Mesendoderm (in vitro differentiated cells): ENCODE results near the gene SRMS.

Source experiments
- DNase-seq: peaks from one replicate; pipeline ENCODE4 v3.0.0; 2013
- H2AK5ac ChIP-seq: 2 replicates; pipeline ENCODE4 v1.6.1; 2013; ENCODE audit warnings: low read length, inconsistent platforms
- H2BK120ac ChIP-seq: 2 replicates; pipeline ENCODE4 v1.6.1; 2013; ENCODE audit warnings: low read depth, mild to moderate bottlenecking, low read length, moderate library complexity, mixed read lengths
- H2BK15ac ChIP-seq: replicated peaks from 2 replicates; pipeline ENCODE4 v1.6.1; 2013; ENCODE audit warnings: low read depth, mild to moderate bottlenecking, moderate library complexity
- H2BK5ac ChIP-seq: 2 replicates; pipeline ENCODE4 v1.6.1; 2013; ENCODE audit warnings: low read length, inconsistent platforms
- H3K18ac ChIP-seq: 2 replicates; pipeline ENCODE4 v1.6.1; 2013; ENCODE audit warnings: mild to moderate bottlenecking, low read length, mixed read lengths
- H3K23ac ChIP-seq: one replicate; pipeline ENCODE4 v1.6.1; 2013; ENCODE audit warnings: low read length
- H3K27ac ChIP-seq: 2 replicates; pipeline ENCODE4 v1.5.1; 2013; ENCODE audit warnings: low read depth, mild to moderate bottlenecking, inconsistent platforms, low read length, moderate library complexity
- H3K27me3 ChIP-seq: 2 replicates; pipeline ENCODE4 v1.6.1; 2013; ENCODE audit warnings: low read length, control low read depth, mild to moderate bottlenecking, inconsistent platforms; ENCODE audit not compliant: insufficient read depth, poor library complexity
- H3K36me3 ChIP-seq: 2 replicates; pipeline ENCODE4 v1.6.1; 2013; ENCODE audit warnings: low read length, inconsistent platforms; ENCODE audit not compliant: control insufficient read depth, insufficient read depth
- H3K4ac ChIP-seq: one replicate; pipeline ENCODE4 v1.6.1; 2013; ENCODE audit warnings: low read depth, mild to moderate bottlenecking, low read length, moderate library complexity
- H3K4me1 ChIP-seq: 2 replicates; pipeline ENCODE4 v1.6.1; 2013; ENCODE audit warnings: low read depth, low read length, inconsistent platforms; ENCODE audit not compliant: control insufficient read depth
- H3K4me2 ChIP-seq: 2 replicates; pipeline ENCODE4 v1.6.1; 2013; ENCODE audit warnings: low read length
- H3K4me3 ChIP-seq: 2 replicates; pipeline ENCODE4 v1.5.1; 2013; ENCODE audit warnings: mild to moderate bottlenecking, low read length
- H3K56ac ChIP-seq: one replicate; pipeline ENCODE4 v1.6.1; 2013; ENCODE audit warnings: low read length
- H3K79me1 ChIP-seq: 2 replicates; pipeline ENCODE4 v1.6.1; 2013; ENCODE audit warnings: low read length, inconsistent platforms
- H3K79me2 ChIP-seq: 2 replicates; pipeline ENCODE4 v1.6.1; 2013; ENCODE audit warnings: mild to moderate bottlenecking, low read length; ENCODE audit not compliant: control insufficient read depth, insufficient read depth
- H3K9ac ChIP-seq: 2 replicates; pipeline ENCODE4 v1.6.1; 2013; ENCODE audit warnings: low read length, inconsistent platforms
- H4K5ac ChIP-seq: one replicate; pipeline ENCODE4 v1.6.1; 2013; ENCODE audit warnings: low read length
- H4K8ac ChIP-seq: one replicate; pipeline ENCODE4 v1.6.1; 2013; ENCODE audit warnings: low read depth, mild to moderate bottlenecking, control low read depth, low read length, moderate library complexity
- WGBS: extraction: QIAGEN DNeasy Blood & Tissue Kit; methylation state at CpG from one replicate; pipeline ENCODE4 v1.1.7; 2013; ENCODE audit warnings: low lambda C conversion rate, missing lambda C conversion rate; ENCODE audit not compliant: insufficient coverage; ENCODE audit errors: extremely low coverage; 5-methylcytosine and 5-hydroxymethylcytosine counted together

SRMS gene

DNA sequence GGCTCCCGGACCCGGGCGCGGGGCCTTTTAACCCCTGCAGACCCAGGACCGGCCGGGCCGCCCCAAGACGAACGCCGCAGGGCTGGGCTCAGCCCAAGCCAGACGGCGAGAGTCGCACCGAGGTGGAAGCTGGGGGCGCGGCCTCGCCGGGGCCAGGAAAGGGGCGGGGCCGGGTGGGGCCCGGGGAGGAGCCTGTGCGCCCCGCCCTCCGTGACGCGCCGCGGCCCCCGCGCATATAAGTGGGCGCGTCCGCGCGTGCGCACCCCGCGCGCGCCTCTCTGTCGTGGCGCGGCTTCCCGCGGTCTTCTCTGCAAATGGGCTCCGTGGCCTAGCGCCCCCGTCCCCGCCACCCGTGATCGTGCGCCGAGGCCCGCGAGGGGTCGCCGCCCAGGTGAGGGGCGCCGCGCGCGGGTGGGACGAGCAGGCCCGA lies 27.0 kb downstream of the SRMS start, which contains the start of gene PPDPF:
TSS of gene PPDPF (plus strand) at position 262 of the 430 bp plus-strand sequence. CDS start 544 bp downstream, outside the sequence.
- H3K56ac ChIP-seq, result peak within 1 kb of the TSS; percentile 95
- H2BK15ac ChIP-seq, result no peak within 1 kb of the TSS
- peak within 1 kb of the TSS; percentile 82 for H3K4me3 ChIP-seq
- H3K27me3 ChIP-seq, result no peaks in the 10 kb centered on the region
- H3K79me2 ChIP-seq, result peaks cover 4% of the 10 kb centered on the region
- H4K8ac ChIP-seq, result no peak within 1 kb of the TSS
- peak within 1 kb of the TSS; percentile 96 for H3K4me2 ChIP-seq
- no peak within 1 kb of the TSS for H3K23ac ChIP-seq
- no peak within 1 kb of the TSS for H4K5ac ChIP-seq
- H3K18ac ChIP-seq, result peak within 1 kb of the TSS; percentile 62
- DNase-seq, result peak; percentile 84
- peak within 1 kb of the TSS; percentile 1 for H3K4ac ChIP-seq
- no peak within 1 kb of the TSS for H2BK5ac ChIP-seq
- peaks cover 12% of the 10 kb centered on the region for H3K79me1 ChIP-seq
- peak within 1 kb of the TSS; percentile 36 for H3K27ac ChIP-seq
- no peaks in the 10 kb centered on the region for H3K36me3 ChIP-seq
- no CpG with 5 or more reads among the region's 64 CpGs for WGBS
- H2BK120ac ChIP-seq, result no peak within 1 kb of the TSS
- no peak within 1 kb of the TSS for H2AK5ac ChIP-seq
- no peaks in the 10 kb centered on the region for H3K4me1 ChIP-seq
- peak within 1 kb of the TSS; percentile 97 for H3K9ac ChIP-seq

- no peak overlapping the region for H3K4ac ChIP-seq
- peak overlapping the region; percentile 85 for H3K56ac ChIP-seq
- H3K9ac ChIP-seq, result peak overlapping the region; percentile 79
- no peak overlapping the region for H3K23ac ChIP-seq
- H4K5ac ChIP-seq, result no peak overlapping the region
- DNase-seq, result no peak
- WGBS, result no CpG with 5 or more reads among the region's 72 CpGs
- H3K4me3 ChIP-seq, result peak overlapping the region; percentile 27
- peaks cover 12% of the 10 kb centered on the region for H3K79me1 ChIP-seq
- no peak overlapping the region for H4K8ac ChIP-seq
- H2BK15ac ChIP-seq, result no peak overlapping the region
- peak overlapping the region; percentile 74 for H3K4me2 ChIP-seq
- H2AK5ac ChIP-seq, result no peak overlapping the region
- no peaks in the 10 kb centered on the region for H3K36me3 ChIP-seq
- no peaks in the 10 kb centered on the region for H3K4me1 ChIP-seq
- no peak overlapping the region for H2BK5ac ChIP-seq
- H3K79me2 ChIP-seq, result peaks cover 4% of the 10 kb centered on the region
- peak overlapping the region; percentile 34 for H3K18ac ChIP-seq
- H3K27ac ChIP-seq, result peak overlapping the region; percentile 36
- H2BK120ac ChIP-seq, result no peak overlapping the region
- H3K27me3 ChIP-seq, result no peaks in the 10 kb centered on the region
Observed at GRCh38 chr20:63519668-63520503, 27.7 kb downstream of the SRMS start.

DNA sequence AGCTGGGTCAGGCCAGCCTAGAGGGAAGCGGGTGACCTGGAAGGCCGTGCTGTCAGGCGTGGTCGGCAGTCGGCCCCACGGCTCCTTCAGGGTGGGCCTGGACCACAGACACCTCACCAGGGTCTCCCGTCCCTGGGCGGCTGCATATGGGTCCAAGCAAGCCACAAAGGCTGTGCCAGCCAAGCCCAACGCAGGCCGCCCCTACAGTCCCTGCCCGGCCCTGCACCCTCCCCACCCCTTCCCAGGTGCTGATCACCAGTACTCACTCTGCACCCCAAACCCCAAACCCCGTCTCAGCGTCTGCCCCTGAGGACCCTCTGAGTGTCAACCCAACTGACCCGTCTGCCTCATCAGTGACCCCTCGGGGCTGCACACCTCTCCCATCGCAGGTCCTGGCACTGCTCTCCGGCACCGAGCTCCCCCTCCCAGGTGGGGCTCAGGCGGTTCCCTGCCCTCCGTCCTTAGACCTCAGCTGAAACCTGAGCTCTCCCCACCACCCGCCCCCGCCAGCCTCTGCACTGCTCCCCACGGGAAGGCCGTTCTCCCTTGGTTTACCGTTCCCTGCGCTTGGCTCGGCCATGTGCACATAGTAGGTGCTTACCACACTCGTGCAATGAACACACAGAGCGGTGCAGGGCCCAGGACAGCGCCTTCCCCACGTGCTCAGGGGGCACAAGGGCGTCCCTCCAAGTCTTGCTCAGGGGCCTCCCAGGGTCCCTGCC lies 28.4 kb downstream of the SRMS start:
- peaks cover 12% of the 10 kb centered on the region for H3K79me1 ChIP-seq
- no peak overlapping the region for H4K5ac ChIP-seq
- no CpG with 5 or more reads among the region's 32 CpGs for WGBS
- H2AK5ac ChIP-seq, result no peak overlapping the region
- H3K27ac ChIP-seq, result no peak overlapping the region
- no peak overlapping the region for H3K4me3 ChIP-seq
- no peak overlapping the region for H2BK15ac ChIP-seq
- H3K23ac ChIP-seq, result no peak overlapping the region
- no peak overlapping the region for H3K4ac ChIP-seq
- no peaks in the 10 kb centered on the region for H3K27me3 ChIP-seq
- H3K56ac ChIP-seq, result peak overlapping the region; percentile 85
- H3K79me2 ChIP-seq, result peaks cover 4% of the 10 kb centered on the region
- DNase-seq, result no peak
- H3K36me3 ChIP-seq, result no peaks in the 10 kb centered on the region
- peak overlapping the region; percentile 74 for H3K4me2 ChIP-seq
- H2BK5ac ChIP-seq, result no peak overlapping the region
- no peak overlapping the region for H3K18ac ChIP-seq
- H2BK120ac ChIP-seq, result no peak overlapping the region
- H3K4me1 ChIP-seq, result no peaks in the 10 kb centered on the region
- peak overlapping the region; percentile 79 for H3K9ac ChIP-seq
- H4K8ac ChIP-seq, result no peak overlapping the region

DNA sequence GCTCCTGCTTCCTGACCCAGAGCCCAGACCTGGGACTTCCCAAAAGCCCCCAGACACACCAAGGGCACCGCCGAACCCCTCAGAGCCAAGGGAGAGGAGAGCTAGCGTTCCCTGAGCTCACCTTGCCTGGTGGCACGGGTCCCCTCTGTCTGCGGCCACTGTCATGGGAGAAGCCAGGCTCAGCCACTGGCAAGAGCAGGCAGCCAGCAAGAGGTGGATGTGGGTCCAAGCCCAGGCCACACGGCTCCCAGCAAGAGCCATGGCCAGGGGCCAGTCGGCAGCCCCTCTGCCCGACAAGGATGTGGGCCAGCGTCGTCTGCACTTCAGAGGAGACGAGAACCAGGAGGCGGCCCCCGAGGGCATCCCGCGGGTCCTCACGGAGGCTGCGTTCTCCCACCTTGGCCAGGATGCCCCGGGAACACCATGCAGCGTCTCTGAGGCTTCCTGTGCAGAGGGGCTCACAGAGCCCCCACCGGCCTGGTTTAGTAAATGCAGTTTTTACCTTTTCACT lies 29.1 kb downstream of the SRMS start:
- Histone ChIP-seq H3K79me1 (peaks cover 12% of the 10 kb centered on the region), H3K27ac (no peak overlapping the region), H3K4me1 (no peaks in the 10 kb centered on the region), H3K56ac (no peak overlapping the region), H2AK5ac (no peak overlapping the region), H3K4me3 (no peak overlapping the region), H3K4ac (no peak overlapping the region), H2BK5ac (no peak overlapping the region), H3K27me3 (no peaks in the 10 kb centered on the region), H3K4me2 (no peak overlapping the region), H4K5ac (no peak overlapping the region), H3K18ac (no peak overlapping the region), H3K36me3 (no peaks in the 10 kb centered on the region), H2BK120ac (no peak overlapping the region), H3K79me2 (peaks cover 4% of the 10 kb centered on the region), H3K9ac (no peak overlapping the region), H3K23ac (no peak overlapping the region), H2BK15ac (no peak overlapping the region), H4K8ac (no peak overlapping the region)
- peak; percentile 57 for DNase-seq
- WGBS, result no CpG with 5 or more reads among the region's 20 CpGs

GRCh38 chr20:63517376-63518309 lies 29.9 kb downstream of the SRMS start:
- no peak overlapping the region for H4K5ac ChIP-seq
- no peaks in the 10 kb centered on the region for H3K27me3 ChIP-seq
- no peak overlapping the region for H4K8ac ChIP-seq
- no peak overlapping the region for H3K56ac ChIP-seq
- no peak overlapping the region for H3K4ac ChIP-seq
- H2BK5ac ChIP-seq, result no peak overlapping the region
- H3K4me2 ChIP-seq, result no peak overlapping the region
- WGBS, result no CpG with 5 or more reads among the region's 32 CpGs
- H3K9ac ChIP-seq, result no peak overlapping the region
- no peak overlapping the region for H2AK5ac ChIP-seq
- H3K4me3 ChIP-seq, result no peak overlapping the region
- H2BK120ac ChIP-seq, result no peak overlapping the region
- peaks cover 4% of the 10 kb centered on the region for H3K79me2 ChIP-seq
- H3K27ac ChIP-seq, result no peak overlapping the region
- H2BK15ac ChIP-seq, result no peak overlapping the region
- DNase-seq, result no peak
- peaks cover 11% of the 10 kb centered on the region for H3K79me1 ChIP-seq
- no peak overlapping the region for H3K23ac ChIP-seq
- H3K4me1 ChIP-seq, result no peaks in the 10 kb centered on the region
- H3K36me3 ChIP-seq, result no peaks in the 10 kb centered on the region
- no peak overlapping the region for H3K18ac ChIP-seq
